Spleen (tissue), 7 donors: ENCODE results near the gene HPSE2.

ENCODE experiments used
- CTCF ChIP-seq, 11 experiments: fragments of 200-600 bp in 7 of 11; fragments of 450-650 bp in 4 of 11; sonication (generic) in 4 of 11; IDR thresholded peaks in 8 of 11; conservative IDR thresholded peaks in 3 of 11; 1 replicate in 7 of 11; 2 replicates in 4 of 11; pipeline versions ENCODE4 v1.4.0 to v1.8.0; 2016 to 2021; ENCODE audit warnings: antibody characterized with exemption in 11 of 11, inconsistent platforms in 4 of 11, mild to moderate bottlenecking in 1 of 11
- POLR2A ChIP-seq, 3 donors: fragments of 450-650 bp; IDR thresholded peaks; one replicate each; pipeline ENCODE4 v1.5.1; 2017; ENCODE audit warnings: antibody characterized with exemption in 3 of 3, mild to moderate bottlenecking in 1 of 3
- donor health status: DM: no; HTN: no; CAD: no; lungs with moderate emphysema.
- donor health status: DM: no; HTN: no; CAD: no.
- donor health status: DM: no; HTN: no; CAD: no.

DNA sequence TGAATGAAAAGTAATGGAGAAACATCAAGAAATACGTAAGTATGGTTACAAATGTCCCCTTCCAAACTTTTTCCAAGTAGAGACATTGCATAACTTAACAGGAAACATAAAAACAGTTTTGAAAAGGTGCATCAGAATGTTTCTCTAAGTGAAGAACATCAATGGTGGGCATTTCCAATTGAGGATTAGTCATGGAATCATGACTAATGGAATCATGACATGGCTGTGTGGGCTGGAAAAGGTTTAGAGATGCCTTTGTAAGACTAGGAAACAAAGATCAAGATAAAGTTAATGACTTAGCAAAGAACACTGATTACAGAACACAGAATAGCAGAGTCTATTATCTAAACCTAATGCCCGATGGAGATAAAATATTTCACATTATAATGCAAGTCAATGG is 272.0 kb downstream of the HPSE2 start:
- no peak for TF ChIP-seq POLR2A (IDR thresholded peaks at IDR 0.05)
- TF ChIP-seq CTCF (IDR thresholded peaks at IDR 0.05 in 8 of 11, conservative IDR thresholded peaks at IDR 0.05 in 3 of 11): no peak
